ENCODE data around the gene FNDC5.

The FNDC5 gene

DNA sequence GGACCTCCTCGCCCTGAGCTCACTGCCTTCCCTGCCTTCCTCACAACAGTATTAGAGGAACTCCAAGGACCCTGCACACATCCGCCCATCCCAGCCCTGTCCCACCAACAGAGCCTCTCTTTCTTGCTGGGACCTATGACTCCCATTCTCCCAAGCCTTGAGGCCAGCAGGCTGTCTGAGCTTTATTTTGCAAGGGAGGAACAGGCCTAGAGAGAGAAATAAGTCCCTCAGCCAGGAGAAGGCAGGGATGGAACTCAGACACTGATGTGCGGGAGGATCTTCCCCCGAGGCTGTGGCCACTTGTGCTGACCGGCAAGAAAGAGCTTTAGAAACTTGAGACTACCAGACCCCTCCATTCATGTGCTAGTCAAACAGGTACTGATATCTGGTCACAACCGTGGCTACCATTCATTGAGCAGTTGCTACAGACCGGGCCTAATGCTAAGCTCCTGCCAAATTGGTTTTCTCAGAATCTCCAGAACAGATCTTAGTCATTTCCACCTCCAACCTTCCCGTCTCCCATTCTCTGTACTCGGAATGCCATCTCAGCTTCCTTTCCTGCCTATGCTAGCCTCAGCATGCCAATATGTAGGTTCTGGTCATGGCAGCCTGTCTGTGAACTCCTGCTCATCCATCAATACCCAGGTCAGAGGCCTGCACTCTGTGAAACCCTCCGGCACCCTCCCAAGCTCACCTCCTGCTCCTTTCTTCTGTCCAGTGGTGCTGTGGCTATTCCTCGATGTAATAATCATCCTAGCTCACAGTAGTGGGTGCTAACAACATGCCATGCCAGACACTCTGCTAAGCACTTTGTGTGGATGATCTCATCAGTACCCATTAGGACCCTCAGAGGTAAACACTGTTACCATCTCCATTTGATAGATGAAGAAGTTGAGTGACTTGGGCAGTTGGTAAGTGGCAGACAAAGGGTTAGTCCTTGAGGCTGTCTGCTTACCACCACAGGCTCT, 26.7 kb upstream of the FNDC5 start:
- no peak overlapping the region for H3K4me3 ChIP-seq (ENCODE audit: low read depth, low read length)
- no peak for DNase-seq (ENCODE audit: low read depth)
- in situ Hi-C loops (cut with HindIII; ENCODE audit: low sequenced_read_pairs) = no loop called here
- TF ChIP-seq, protein P1, sequence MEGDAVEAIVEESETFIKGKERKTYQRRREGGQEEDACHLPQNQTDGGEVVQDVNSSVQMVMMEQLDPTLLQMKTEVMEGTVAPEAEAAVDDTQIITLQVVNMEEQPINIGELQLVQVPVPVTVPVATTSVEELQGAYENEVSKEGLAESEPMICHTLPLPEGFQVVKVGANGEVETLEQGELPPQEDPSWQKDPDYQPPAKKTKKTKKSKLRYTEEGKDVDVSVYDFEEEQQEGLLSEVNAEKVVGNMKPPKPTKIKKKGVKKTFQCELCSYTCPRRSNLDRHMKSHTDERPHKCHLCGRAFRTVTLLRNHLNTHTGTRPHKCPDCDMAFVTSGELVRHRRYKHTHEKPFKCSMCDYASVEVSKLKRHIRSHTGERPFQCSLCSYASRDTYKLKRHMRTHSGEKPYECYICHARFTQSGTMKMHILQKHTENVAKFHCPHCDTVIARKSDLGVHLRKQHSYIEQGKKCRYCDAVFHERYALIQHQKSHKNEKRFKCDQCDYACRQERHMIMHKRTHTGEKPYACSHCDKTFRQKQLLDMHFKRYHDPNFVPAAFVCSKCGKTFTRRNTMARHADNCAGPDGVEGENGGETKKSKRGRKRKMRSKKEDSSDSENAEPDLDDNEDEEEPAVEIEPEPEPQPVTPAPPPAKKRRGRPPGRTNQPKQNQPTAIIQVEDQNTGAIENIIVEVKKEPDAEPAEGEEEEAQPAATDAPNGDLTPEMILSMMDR (IDR thresholded peaks at IDR 0.05; ENCODE audit: low read depth, low read length, missing control alignments) = no peak

DNA sequence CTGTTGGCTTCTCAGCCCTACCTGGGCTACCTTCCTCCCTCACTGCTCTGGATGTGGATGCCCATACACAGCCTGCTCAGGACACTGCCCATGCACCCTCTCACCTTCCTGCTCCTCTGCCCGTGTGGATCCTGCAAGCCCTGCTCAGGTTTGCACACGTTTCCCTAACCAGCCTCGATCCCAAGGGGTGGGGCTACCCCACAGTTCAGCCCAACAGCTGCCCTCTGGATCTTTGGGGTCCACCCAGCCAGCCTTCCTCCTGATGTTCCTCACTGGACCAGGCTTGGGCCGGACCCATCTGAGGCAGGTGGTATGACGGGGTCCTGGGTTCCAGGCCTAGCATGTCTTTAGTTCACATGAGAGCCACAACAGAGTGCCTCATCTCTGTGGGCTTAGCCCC, 25.7 kb upstream of the FNDC5 start:
- no peak for DNase-seq (ENCODE audit: low read depth)
- TF ChIP-seq, protein P1 (IDR thresholded peaks at IDR 0.05; ENCODE audit: low read depth, low read length, missing control alignments) = no peak
- no peak overlapping the region for H3K4me3 ChIP-seq (ENCODE audit: low read depth, low read length)
- in situ Hi-C loops (cut with HindIII; ENCODE audit: low sequenced_read_pairs) = no loop called here

DNA sequence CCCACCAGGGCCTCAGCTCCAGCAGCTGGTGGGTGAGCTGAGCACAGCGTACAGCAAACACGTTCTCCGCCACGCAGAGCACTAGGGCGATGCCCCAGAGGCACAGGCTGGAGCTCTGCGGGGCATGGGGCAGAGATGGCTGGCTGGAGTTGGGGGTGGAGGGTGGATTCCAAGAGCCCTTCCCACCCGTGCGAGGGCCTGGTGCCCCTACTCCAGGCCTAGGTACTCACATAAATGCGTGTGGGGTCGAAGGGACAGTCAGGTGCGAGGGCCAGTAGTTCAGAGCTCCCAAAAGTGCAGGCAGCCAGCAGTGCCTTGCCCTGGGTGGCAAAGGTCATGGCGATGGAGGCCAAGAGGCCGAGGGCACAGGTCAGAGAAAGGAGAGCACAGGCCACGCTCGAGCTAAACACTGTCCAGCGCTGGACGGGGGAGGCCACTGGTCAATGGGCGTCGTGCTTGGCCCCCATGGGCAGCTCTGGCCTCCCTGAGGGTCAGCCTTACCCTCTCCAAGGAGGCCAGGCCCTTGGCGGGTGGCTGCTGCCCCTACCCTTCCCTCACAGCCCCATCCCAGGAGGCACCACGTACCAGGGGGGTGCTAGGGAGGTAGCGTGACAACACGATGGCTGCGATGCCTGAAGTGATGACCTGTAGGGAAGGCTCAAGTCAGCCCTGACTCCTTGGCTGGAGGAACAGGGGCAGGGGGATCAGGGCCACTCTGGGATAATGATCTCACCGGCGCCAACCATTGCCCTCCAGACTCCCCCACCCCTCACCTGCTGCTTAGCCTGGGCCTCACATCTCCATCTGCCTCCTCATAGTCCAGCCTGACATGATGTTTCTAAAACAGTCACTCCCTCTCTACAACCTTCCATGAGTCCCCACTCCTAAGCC, 24.9 kb upstream of the FNDC5 start:
- in situ Hi-C loops (cut with HindIII; ENCODE audit: low sequenced_read_pairs) = no loop called here
- no peak for DNase-seq (ENCODE audit: low read depth)
- TF ChIP-seq, protein P1 (IDR thresholded peaks at IDR 0.05; ENCODE audit: low read depth, low read length, missing control alignments) = no peak
- no peak overlapping the region for H3K4me3 ChIP-seq (ENCODE audit: low read depth, low read length)

DNA sequence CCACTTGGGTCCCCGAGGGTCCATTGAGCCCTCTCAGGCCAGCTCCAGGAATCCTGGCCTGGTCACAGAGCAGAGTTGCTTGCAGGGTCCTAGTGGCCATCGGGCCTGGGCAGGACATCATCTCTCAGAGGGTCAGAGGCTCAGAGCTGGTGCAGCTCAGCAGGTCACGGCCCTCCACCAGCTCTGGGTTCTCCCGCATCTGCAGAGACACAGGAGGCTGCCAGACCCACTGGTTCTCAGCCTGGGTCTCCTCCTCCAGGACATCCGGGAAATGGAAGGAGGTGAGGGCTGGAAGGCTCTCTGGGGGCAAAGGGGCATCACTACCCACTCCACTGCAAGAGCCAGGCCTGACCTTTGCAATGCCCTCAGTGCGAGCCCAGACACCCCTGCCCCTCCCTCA, 24.0 kb upstream of the FNDC5 start:
- DNase-seq (ENCODE audit: low read depth) = no peak
- TF ChIP-seq, protein P1 (IDR thresholded peaks at IDR 0.05; ENCODE audit: low read depth, low read length, missing control alignments) = no peak
- H3K4me3 ChIP-seq (ENCODE audit: low read depth, low read length) = no peak overlapping the region
- in situ Hi-C loops (cut with HindIII; ENCODE audit: low sequenced_read_pairs) = no loop called here

DNA sequence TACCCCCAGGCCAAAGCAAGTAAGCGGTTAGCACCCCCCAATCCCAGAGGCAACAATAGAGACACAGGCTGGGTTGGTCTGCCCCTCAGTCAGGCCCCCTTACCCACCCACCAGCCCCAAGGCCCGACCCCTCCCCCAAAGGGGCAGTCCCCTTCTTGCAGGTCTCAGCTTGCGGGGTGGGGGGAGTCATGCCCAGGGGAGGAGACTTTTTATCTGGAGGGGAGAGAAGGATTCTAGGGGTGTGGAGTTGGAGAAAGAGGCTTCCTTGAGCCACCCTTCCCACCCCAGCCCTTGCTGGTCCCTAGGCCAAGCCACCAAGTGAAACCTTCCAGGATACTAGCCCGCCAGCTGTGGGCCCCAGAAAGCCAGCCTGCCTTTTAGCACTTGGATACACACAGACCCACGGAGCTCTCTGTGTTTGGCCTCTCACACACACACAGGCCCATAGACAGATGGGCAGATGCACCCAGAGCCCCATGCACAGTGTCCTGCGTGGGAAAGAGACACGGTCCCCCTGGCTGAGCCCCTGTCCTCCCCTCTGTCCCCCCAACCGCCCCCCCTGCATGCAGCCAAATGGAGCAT, 23.4 kb upstream of the FNDC5 start:
- no peak for DNase-seq (ENCODE audit: low read depth)
- H3K4me3 ChIP-seq (ENCODE audit: low read depth, low read length) = peak overlapping the region; percentile 44
- in situ Hi-C loops (cut with HindIII; ENCODE audit: low sequenced_read_pairs) = no loop called here
- TF ChIP-seq, protein P1 (IDR thresholded peaks at IDR 0.05; ENCODE audit: low read depth, low read length, missing control alignments) = no peak
